ENCODE measurements around the gene CRACDL.

CRACDL gene

DNA sequence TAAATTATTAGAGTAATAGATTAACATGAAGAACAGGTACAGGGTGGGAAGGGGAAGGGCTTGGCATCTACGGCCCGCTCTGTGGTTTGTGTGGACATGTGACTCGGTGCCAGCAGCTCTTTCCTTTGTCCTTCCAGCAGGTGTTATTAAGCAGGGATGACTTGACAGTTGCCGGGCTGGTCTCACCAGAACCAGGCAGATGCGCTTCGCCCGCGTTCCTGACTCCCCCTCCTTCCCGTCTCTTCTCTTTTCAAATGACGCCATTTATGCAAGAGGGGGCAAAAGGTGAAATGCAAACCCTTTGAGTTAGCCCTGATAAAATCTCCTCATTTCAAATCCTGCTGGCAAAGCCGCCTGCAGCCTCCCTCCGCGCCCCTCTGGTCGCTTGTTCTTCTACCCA is 166.2 kb downstream of the CRACDL start:
- no peak for TF ChIP-seq CTCF (IDR thresholded peaks at IDR 0.05; ENCODE audit: control insufficient read depth, extremely low read depth, insufficient read depth)
- no peak overlapping the region for H3K4me3 ChIP-seq (ENCODE audit: low read depth, low read length)
- DNase-seq (ENCODE audit: low read depth), result no peak

GRCh38 chr2:98769114-98769476 is 166.9 kb downstream of the CRACDL start:
- no peak for TF ChIP-seq CTCF (IDR thresholded peaks at IDR 0.05; ENCODE audit: control insufficient read depth, extremely low read depth, insufficient read depth)

DNA sequence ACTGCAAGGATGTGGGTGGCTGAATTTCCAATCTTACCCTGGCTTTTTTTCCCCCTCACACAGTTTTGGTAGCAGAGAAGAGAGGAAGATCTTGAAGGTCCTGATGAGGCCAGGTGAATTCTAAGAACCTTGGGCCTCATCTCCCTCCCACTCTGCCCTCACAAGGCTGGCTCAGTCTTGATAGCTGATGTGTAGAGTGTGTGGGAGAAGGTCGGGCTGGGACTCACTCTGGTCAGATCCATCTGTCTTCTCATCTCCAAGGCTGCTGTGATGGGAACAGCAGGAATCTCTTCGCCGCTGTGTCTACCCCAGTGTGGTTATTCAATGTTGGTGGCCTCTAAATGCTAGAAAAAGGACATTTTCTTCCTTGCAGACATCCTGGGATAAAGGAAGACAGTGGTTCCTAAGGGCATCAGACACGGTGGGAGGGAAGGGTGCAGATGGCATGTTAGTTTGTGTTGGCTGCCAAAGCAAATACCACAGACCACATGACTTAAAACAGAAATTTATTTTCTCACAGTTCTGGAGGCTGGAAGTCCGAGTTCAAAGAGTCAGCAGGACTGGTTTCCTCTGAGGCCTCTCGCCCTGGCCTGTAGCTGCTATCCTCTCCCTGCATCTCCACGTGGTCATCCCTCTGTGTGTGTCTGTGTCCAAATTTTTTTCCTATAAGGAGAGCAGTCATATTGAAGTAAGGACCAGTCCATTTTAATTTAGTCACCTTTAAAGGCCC is 167.5 kb downstream of the CRACDL start:
- TF ChIP-seq CTCF (IDR thresholded peaks at IDR 0.05; ENCODE audit: control insufficient read depth, extremely low read depth, insufficient read depth), result no peak

More at GRCh38 chr2:98769114-98769476, 166.9 kb downstream of the CRACDL start:
- no peak for DNase-seq (ENCODE audit: low read depth)
- H3K4me3 ChIP-seq (ENCODE audit: low read depth, low read length), result no peak overlapping the region

GRCh38 chr2:98764499-98764898 is 171.5 kb downstream of the CRACDL start:
- no peak overlapping the region for H3K4me3 ChIP-seq (ENCODE audit: low read depth, low read length)

More for the DNA sequence above, 167.5 kb downstream of the CRACDL start:
- no peak overlapping the region for H3K4me3 ChIP-seq (ENCODE audit: low read depth, low read length)
- no peak for DNase-seq (ENCODE audit: low read depth)

GRCh38 chr2:98763209-98763951 is 172.6 kb downstream of the CRACDL start:
- no peak overlapping the region for H3K4me3 ChIP-seq (ENCODE audit: low read depth, low read length)
- no peak for DNase-seq (ENCODE audit: low read depth)
- TF ChIP-seq CTCF (IDR thresholded peaks at IDR 0.05; ENCODE audit: control insufficient read depth, extremely low read depth, insufficient read depth), result no peak

More at GRCh38 chr2:98764499-98764898, 171.5 kb downstream of the CRACDL start:
- TF ChIP-seq CTCF (IDR thresholded peaks at IDR 0.05; ENCODE audit: control insufficient read depth, extremely low read depth, insufficient read depth), result no peak
- no peak for DNase-seq (ENCODE audit: low read depth)

GRCh38 chr2:98761909-98762308 is 174.1 kb downstream of the CRACDL start:
- no peak overlapping the region for H3K4me3 ChIP-seq (ENCODE audit: low read depth, low read length)
- no peak for DNase-seq (ENCODE audit: low read depth)
- no peak for TF ChIP-seq CTCF (IDR thresholded peaks at IDR 0.05; ENCODE audit: control insufficient read depth, extremely low read depth, insufficient read depth)

Data from LNCaP clone FGC (cell line).